Fibroblast of lung (primary cell): ENCODE measurements around the gene PALB2. TPM values are rescaled to one million over a fixed set of nuclear protein-coding genes. Genes with fewer than 3 reads are reported as not detected.
A peak's percentile ranks its signal among the peaks of the same experiment; 100 is the strongest.
"Not testable (repeated sequence)": the region's sequence is repeated elsewhere in the genome, so short reads cannot be mapped to it uniquely, and the experiment has no call there.

Experiments
- DNase-seq, 2 donors: peaks; one replicate each; pipeline versions ENCODE4 v3.0.0 to v3.0.0-alpha.2; 2010; ENCODE audit warnings: low read depth in 2 of 2
- H2AFZ ChIP-seq: 2 replicates; pipeline ENCODE4 v1.5.1; 2012; ENCODE audit warnings: low read length, control low read depth, inconsistent platforms
- H3K27ac ChIP-seq: 2 replicates; pipeline ENCODE4 v1.5.1; 2011; ENCODE audit warnings: low read length, control low read depth; ENCODE audit not compliant: insufficient read depth
- H3K27me3 ChIP-seq: 2 replicates; pipeline ENCODE4 v1.5.1; 2011; ENCODE audit warnings: mild to moderate bottlenecking, low read length; ENCODE audit not compliant: control insufficient read depth, insufficient read depth
- H3K36me3 ChIP-seq: 2 replicates; pipeline ENCODE4 v1.5.1; 2011; ENCODE audit warnings: low read length; ENCODE audit not compliant: control insufficient read depth, insufficient read depth
- H3K4me1 ChIP-seq: 2 replicates; pipeline ENCODE4 v1.5.1; 2011; ENCODE audit warnings: low read length; ENCODE audit not compliant: control insufficient read depth, insufficient read depth; ENCODE audit errors: extremely low read depth
- H3K4me2 ChIP-seq: 2 replicates; pipeline ENCODE4 v1.5.1; 2011; ENCODE audit warnings: low read length, control low read depth; ENCODE audit not compliant: insufficient read depth; ENCODE audit errors: extremely low read depth
- H3K4me3 ChIP-seq, 4 experiments: fragments of 200-600 bp in 1 of 4; sonication (generic) in 1 of 4; replicated peaks in 1 of 4; 2 replicates each; pipeline ENCODE4 v1.5.1; 2011 to 2016; ENCODE audit warnings: low read length in 4 of 4, low read depth in 3 of 4, mild to moderate bottlenecking in 3 of 4, control low read depth in 2 of 4, inconsistent platforms in 1 of 4, mixed read lengths in 1 of 4; ENCODE audit not compliant: insufficient read depth in 1 of 4; ENCODE audit errors: control extremely low read depth in 1 of 4
- H3K79me2 ChIP-seq: 2 replicates; pipeline ENCODE4 v1.5.1; 2012; ENCODE audit warnings: mild to moderate bottlenecking, low read length, inconsistent platforms; ENCODE audit not compliant: control insufficient read depth, insufficient read depth
- H3K9ac ChIP-seq: 2 replicates; pipeline ENCODE4 v1.5.1; 2011; ENCODE audit warnings: mild to moderate bottlenecking, low read length, control low read depth; ENCODE audit not compliant: insufficient read depth
- H3K9me3 ChIP-seq: 2 replicates; pipeline ENCODE4 v1.5.1; 2012; ENCODE audit warnings: low read depth, low read length; ENCODE audit not compliant: control insufficient read depth, insufficient read depth
- H4K20me1 ChIP-seq: 2 replicates; pipeline ENCODE4 v1.5.1; 2011; ENCODE audit warnings: low read length; ENCODE audit not compliant: control insufficient read depth, insufficient read depth; ENCODE audit errors: extremely low read depth
- CTCF ChIP-seq, 2 donors: IDR thresholded peaks in 1 of 2; conservative IDR thresholded peaks in 1 of 2; 1 replicate in 1 of 2; 2 replicates in 1 of 2; pipeline ENCODE4 v1.5.1; 2011 to 2012; ENCODE audit warnings: low read length in 2 of 2, control low read depth in 1 of 2, inconsistent platforms in 1 of 2, low read depth in 1 of 2, mild to moderate bottlenecking in 1 of 2
- EZH2 ChIP-seq: IDR thresholded peaks from 2 replicates; pipeline ENCODE4 v1.5.1; 2012; ENCODE audit warnings: low read length, control low read depth, mild to moderate bottlenecking; ENCODE audit errors: missing control alignments
- polyA plus RNA-seq, 2 donors: library from polyadenylated mRNA; depleted of rRNA in 1 of 2; stranded (reverse) in 1 of 2; unstranded in 1 of 2; fragments of >200 nt; gene quantifications; 2 replicates each; pipeline ENCODE4 v1.2.1, GENCODE V29; 2011 to 2012; ENCODE audit warnings: missing spikeins in 1 of 2
- total RNA-seq: library from RNA; depleted of rRNA; stranded (reverse); fragments of >200 nt; gene quantifications from 2 replicates; pipeline ENCODE4 v1.2.1, GENCODE V29; 2014

Gene PALB2
- total and polyA plus RNA-seq, 2 donors (not counting 1 experiment from before 2014, with no cell fraction given) = 7.7 to 8.1 TPM

- H3K27me3 ChIP-seq = no peaks in the 10 kb centered on the region
- H3K4me2 ChIP-seq = no peak overlapping the region
- H3K4me1 ChIP-seq = no peaks in the 10 kb centered on the region
- H3K9me3 ChIP-seq = no peaks in the 10 kb centered on the region
- no peaks in the 10 kb centered on the region for H4K20me1 ChIP-seq
- no peak for DNase-seq
- no peak overlapping the region for H3K9ac ChIP-seq
- no peak for TF ChIP-seq CTCF (conservative IDR thresholded peaks at IDR 0.05 in 1 of 2, IDR thresholded peaks at IDR 0.05 in 1 of 2; ENCODE audit: low read depth in 1 of 2, low read length in 2 of 2)
- no peak for TF ChIP-seq EZH2
- no peak overlapping the region for H3K27ac ChIP-seq
- no peak overlapping the region for H3K4me3 ChIP-seq
- H3K36me3 ChIP-seq = peaks cover 8% of the 10 kb centered on the region
- H2AFZ ChIP-seq = no peak overlapping the region
- peaks cover 67% of the 10 kb centered on the region for H3K79me2 ChIP-seq
Observed at GRCh38 chr16:23590181-23590580, 50.9 kb downstream of the PALB2 start.

GRCh38 chr16:23587726-23588125, 53.4 kb downstream of the PALB2 start:
- Histone ChIP-seq H3K27me3 (no peaks in the 10 kb centered on the region), H4K20me1 (no peaks in the 10 kb centered on the region), H3K4me3 (no peak overlapping the region), H3K27ac (peak overlapping the region; percentile 67), H3K9ac (no peak overlapping the region), H3K36me3 (peaks cover 10% of the 10 kb centered on the region), H3K4me1 (no peaks in the 10 kb centered on the region), H3K79me2 (peaks cover 46% of the 10 kb centered on the region), H3K4me2 (peak overlapping the region; percentile 54), H3K9me3 (no peaks in the 10 kb centered on the region), H2AFZ (no peak overlapping the region)
- peak; percentile 76 to 97 for DNase-seq
- TF ChIP-seq CTCF (conservative IDR thresholded peaks at IDR 0.05 in 1 of 2, IDR thresholded peaks at IDR 0.05 in 1 of 2; ENCODE audit: low read depth in 1 of 2, low read length in 2 of 2) = no peak
- TF ChIP-seq EZH2 = no peak

- no peak for DNase-seq
- no peak overlapping the region for H3K9ac ChIP-seq
- TF ChIP-seq EZH2 = no peak
- TF ChIP-seq CTCF (conservative IDR thresholded peaks at IDR 0.05 in 1 of 2, IDR thresholded peaks at IDR 0.05 in 1 of 2; ENCODE audit: low read depth in 1 of 2, low read length in 2 of 2) = no peak
- H3K4me3 ChIP-seq = no peak overlapping the region
- H4K20me1 ChIP-seq = no peaks in the 10 kb centered on the region
- no peak overlapping the region for H2AFZ ChIP-seq
- H3K36me3 ChIP-seq = peaks cover 6% of the 10 kb centered on the region
- H3K4me2 ChIP-seq = no peak overlapping the region
- no peaks in the 10 kb centered on the region for H3K4me1 ChIP-seq
- H3K79me2 ChIP-seq = peaks cover 18% of the 10 kb centered on the region
- no peaks in the 10 kb centered on the region for H3K27me3 ChIP-seq
- no peaks in the 10 kb centered on the region for H3K9me3 ChIP-seq
- no peak overlapping the region for H3K27ac ChIP-seq
Observed at GRCh38 chr16:23584186-23585076, 56.7 kb downstream of the PALB2 start.

GRCh38 chr16:23583271-23583670, 57.8 kb downstream of the PALB2 start:
- not testable (repeated sequence) for H3K9ac ChIP-seq, H3K27ac ChIP-seq, H3K4me1 ChIP-seq, H3K4me2 ChIP-seq, H3K36me3 ChIP-seq, H3K9me3 ChIP-seq, DNase-seq, H4K20me1 ChIP-seq, H3K27me3 ChIP-seq, H3K4me3 ChIP-seq, H2AFZ ChIP-seq
- H3K79me2 ChIP-seq = peaks cover 11% of the 10 kb centered on the region
